ENCODE measurements around the gene ASB16.

DNA sequence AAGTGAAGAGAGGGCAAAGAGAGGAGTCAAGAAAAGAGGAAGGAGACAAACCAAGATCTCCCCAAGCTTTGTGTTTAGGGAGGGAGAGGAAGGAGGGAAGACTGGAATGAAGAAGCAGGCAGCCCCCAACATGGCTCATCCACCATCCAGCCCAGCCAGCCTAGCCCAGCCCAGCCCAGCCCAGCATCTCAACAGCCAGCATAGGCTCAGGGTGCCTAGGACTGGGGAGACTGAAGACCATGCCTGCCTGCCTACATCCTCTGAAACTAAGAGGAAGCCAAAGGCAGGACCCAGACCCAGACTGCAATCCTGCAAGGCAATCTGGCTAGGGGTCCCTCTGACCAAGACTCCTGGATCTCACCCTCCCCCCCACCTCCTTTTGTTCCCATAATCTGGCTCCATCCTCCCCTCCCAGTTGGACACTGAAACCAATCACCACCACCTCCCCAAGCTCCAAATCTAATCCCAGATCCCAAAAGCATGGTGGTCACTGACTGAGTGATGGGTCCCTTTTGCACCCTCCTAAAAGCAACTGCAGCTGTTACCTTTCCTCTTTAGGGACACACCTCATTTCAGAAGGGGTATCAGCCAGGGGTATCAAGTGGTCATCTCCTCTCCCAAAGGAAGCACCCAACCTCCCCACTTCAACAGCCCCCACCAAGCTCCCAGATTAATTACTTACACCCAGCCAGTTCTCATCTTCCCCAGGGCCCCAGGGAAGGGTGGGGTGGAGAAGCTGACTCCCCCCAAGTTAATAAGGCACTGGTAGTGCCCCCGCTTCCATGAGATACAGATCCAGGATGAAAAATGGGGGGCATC is 48.3 kb upstream of the ASB16 start:
- TF ChIP-seq, protein P1, sequence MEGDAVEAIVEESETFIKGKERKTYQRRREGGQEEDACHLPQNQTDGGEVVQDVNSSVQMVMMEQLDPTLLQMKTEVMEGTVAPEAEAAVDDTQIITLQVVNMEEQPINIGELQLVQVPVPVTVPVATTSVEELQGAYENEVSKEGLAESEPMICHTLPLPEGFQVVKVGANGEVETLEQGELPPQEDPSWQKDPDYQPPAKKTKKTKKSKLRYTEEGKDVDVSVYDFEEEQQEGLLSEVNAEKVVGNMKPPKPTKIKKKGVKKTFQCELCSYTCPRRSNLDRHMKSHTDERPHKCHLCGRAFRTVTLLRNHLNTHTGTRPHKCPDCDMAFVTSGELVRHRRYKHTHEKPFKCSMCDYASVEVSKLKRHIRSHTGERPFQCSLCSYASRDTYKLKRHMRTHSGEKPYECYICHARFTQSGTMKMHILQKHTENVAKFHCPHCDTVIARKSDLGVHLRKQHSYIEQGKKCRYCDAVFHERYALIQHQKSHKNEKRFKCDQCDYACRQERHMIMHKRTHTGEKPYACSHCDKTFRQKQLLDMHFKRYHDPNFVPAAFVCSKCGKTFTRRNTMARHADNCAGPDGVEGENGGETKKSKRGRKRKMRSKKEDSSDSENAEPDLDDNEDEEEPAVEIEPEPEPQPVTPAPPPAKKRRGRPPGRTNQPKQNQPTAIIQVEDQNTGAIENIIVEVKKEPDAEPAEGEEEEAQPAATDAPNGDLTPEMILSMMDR (IDR thresholded peaks at IDR 0.05) = no peak
- TF ChIP-seq POLR2A (IDR thresholded peaks at IDR 0.05) = no peak

Data from thyroid gland (tissue), 4 donors.